DOHH2 (cell line): ENCODE measurements around the gene DCDC2C.

Experiments used
- EZH2phosphoT487 ChIP-seq: fragments of 200-600 bp; sonication (generic); IDR thresholded peaks from 2 replicates; pipeline ENCODE4 v1.6.1; 2017; ENCODE audit warnings: borderline replicate concordance, mild to moderate bottlenecking, antibody characterized with exemption, low read length, moderate library complexity, mixed read lengths
- TF ChIP-seq, protein P1 (sequence below): fragments of 200-600 bp; sonication (generic); IDR thresholded peaks from one replicate; pipeline ENCODE4 v1.5.1; 2014; ENCODE audit warnings: antibody characterized with exemption, mild to moderate bottlenecking, low read depth, low read length; ENCODE audit not compliant: poor library complexity, severe bottlenecking

DNA sequence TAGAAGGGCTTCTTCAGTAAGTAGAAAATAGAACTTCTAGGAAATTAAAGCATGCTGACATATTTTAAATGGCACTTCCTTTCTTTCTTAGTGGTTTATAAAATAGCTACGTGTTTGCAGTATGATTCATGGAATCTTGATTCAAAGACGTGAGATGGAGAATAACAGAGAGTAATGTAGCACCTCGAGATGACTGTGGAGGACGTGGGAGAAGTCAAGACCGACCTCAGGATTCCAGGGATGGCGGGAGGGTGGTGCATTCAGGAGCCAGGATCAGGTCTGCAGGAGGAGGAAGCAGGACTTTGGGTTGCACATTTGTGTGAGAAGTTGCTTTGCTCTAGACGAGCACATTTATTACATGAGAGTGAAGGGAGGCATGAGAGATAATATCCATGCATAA lies 56.0 kb downstream of the DCDC2C start:
- TF ChIP-seq, protein P1, sequence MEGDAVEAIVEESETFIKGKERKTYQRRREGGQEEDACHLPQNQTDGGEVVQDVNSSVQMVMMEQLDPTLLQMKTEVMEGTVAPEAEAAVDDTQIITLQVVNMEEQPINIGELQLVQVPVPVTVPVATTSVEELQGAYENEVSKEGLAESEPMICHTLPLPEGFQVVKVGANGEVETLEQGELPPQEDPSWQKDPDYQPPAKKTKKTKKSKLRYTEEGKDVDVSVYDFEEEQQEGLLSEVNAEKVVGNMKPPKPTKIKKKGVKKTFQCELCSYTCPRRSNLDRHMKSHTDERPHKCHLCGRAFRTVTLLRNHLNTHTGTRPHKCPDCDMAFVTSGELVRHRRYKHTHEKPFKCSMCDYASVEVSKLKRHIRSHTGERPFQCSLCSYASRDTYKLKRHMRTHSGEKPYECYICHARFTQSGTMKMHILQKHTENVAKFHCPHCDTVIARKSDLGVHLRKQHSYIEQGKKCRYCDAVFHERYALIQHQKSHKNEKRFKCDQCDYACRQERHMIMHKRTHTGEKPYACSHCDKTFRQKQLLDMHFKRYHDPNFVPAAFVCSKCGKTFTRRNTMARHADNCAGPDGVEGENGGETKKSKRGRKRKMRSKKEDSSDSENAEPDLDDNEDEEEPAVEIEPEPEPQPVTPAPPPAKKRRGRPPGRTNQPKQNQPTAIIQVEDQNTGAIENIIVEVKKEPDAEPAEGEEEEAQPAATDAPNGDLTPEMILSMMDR: no peak
- TF ChIP-seq EZH2phosphoT487: no peak
